ENCODE measurements around the gene CUL3. TPM values are rescaled to one million over a fixed set of nuclear protein-coding genes. Genes with fewer than 3 reads are reported as not detected.

The CUL3 gene
- total and polyA plus RNA-seq, 2 experiments from 2014 or later = 66.4 to 79.0 TPM

- no peaks in the 10 kb centered on the region for H3K36me3 ChIP-seq (replicated peaks; ENCODE audit: insufficient read depth, low read depth)
Observed at GRCh38 chr2:224574423-224575084, 10.6 kb downstream of the CUL3 start.

GRCh38 chr2:224573724-224574123 lies 11.4 kb downstream of the CUL3 start:
- no peak for DNase-seq (ENCODE audit: low spot score)
- Histone ChIP-seq H3K9me2 (replicated peaks; ENCODE audit: insufficient read depth) (no peaks in the 10 kb centered on the region), H3K4me3 (no peak overlapping the region), H3K36me3 (replicated peaks; ENCODE audit: insufficient read depth, low read depth) (no peaks in the 10 kb centered on the region), H3K27ac (no peak overlapping the region), H4K20me1 (ENCODE audit: insufficient read depth, poor library complexity, severe bottlenecking) (peaks cover 100% of the 10 kb centered on the region), H3K4me1 (ENCODE audit: insufficient read depth) (peaks cover 10% of the 10 kb centered on the region), H2AFZ (no peak overlapping the region), H3K4me2 (peak overlapping the region; percentile 14), H3K9me3 (ENCODE audit: low read depth) (no peaks in the 10 kb centered on the region), H3K79me2 (peaks cover 100% of the 10 kb centered on the region), H3K27me3 (no peaks in the 10 kb centered on the region)
- no peak for TF ChIP-seq EZH2 (IDR thresholded peaks at IDR 0.05; ENCODE audit: borderline replicate concordance)
- TF ChIP-seq CTCF (IDR thresholded peaks at IDR 0.05; ENCODE audit: poor library complexity) = no peak
- TF ChIP-seq EZH2phosphoT487 (IDR thresholded peaks at IDR 0.05; ENCODE audit: low read depth, severe bottlenecking, unreplicated experiment) = no peak
- WGBS (ENCODE audit: low lambda C conversion rate, missing lambda C conversion rate) = 76% methylated on average over 1 of the region's 1 CpG

More at GRCh38 chr2:224574423-224575084, 10.6 kb downstream of the CUL3 start:
- Histone ChIP-seq H3K4me2 (peak overlapping the region; percentile 14), H3K4me3 (no peak overlapping the region), H3K27me3 (no peaks in the 10 kb centered on the region), H3K27ac (no peak overlapping the region), H3K9me2 (replicated peaks; ENCODE audit: insufficient read depth) (no peaks in the 10 kb centered on the region), H2AFZ (no peak overlapping the region), H3K79me2 (peaks cover 100% of the 10 kb centered on the region), H3K9me3 (ENCODE audit: low read depth) (no peaks in the 10 kb centered on the region), H4K20me1 (ENCODE audit: insufficient read depth, poor library complexity, severe bottlenecking) (peaks cover 100% of the 10 kb centered on the region), H3K4me1 (ENCODE audit: insufficient read depth) (peaks cover 12% of the 10 kb centered on the region)
- 59% methylated on average over 3 of the region's 3 CpGs for WGBS (ENCODE audit: low lambda C conversion rate, missing lambda C conversion rate)
- no peak for DNase-seq (ENCODE audit: low spot score)
- no peak for TF ChIP-seq EZH2phosphoT487 (IDR thresholded peaks at IDR 0.05; ENCODE audit: low read depth, severe bottlenecking, unreplicated experiment)
- TF ChIP-seq EZH2 (IDR thresholded peaks at IDR 0.05; ENCODE audit: borderline replicate concordance) = no peak
- no peak for TF ChIP-seq CTCF (IDR thresholded peaks at IDR 0.05; ENCODE audit: poor library complexity)

- TF ChIP-seq EZH2 (IDR thresholded peaks at IDR 0.05; ENCODE audit: borderline replicate concordance) (no peak), EZH2phosphoT487 (IDR thresholded peaks at IDR 0.05; ENCODE audit: low read depth, severe bottlenecking, unreplicated experiment) (no peak), CTCF (IDR thresholded peaks at IDR 0.05; ENCODE audit: poor library complexity) (no peak)
- 93% methylated on average over 4 of the region's 4 CpGs for WGBS (ENCODE audit: low lambda C conversion rate, missing lambda C conversion rate)
- Histone ChIP-seq H3K79me2 (peaks cover 100% of the 10 kb centered on the region), H3K4me2 (no peak overlapping the region), H3K4me1 (ENCODE audit: insufficient read depth) (peaks cover 10% of the 10 kb centered on the region), H4K20me1 (ENCODE audit: insufficient read depth, poor library complexity, severe bottlenecking) (peaks cover 100% of the 10 kb centered on the region), H3K4me3 (no peak overlapping the region), H3K9me2 (replicated peaks; ENCODE audit: insufficient read depth) (no peaks in the 10 kb centered on the region), H3K9me3 (ENCODE audit: low read depth) (no peaks in the 10 kb centered on the region), H3K27me3 (no peaks in the 10 kb centered on the region), H3K27ac (no peak overlapping the region), H2AFZ (no peak overlapping the region), H3K36me3 (replicated peaks; ENCODE audit: insufficient read depth, low read depth) (no peaks in the 10 kb centered on the region)
- no peak for DNase-seq (ENCODE audit: low spot score)
Observed at GRCh38 chr2:224572338-224572737, 12.8 kb downstream of the CUL3 start.

Data from hepatocyte (in vitro differentiated cells).